ENCODE measurements around the gene STPG1. TPM values are rescaled to one million over a fixed set of nuclear protein-coding genes. Genes with fewer than 3 reads are reported as not detected.

The STPG1 gene
- total RNA-seq, 1 experiment from 2014 or later: 12.8 TPM

- TF ChIP-seq ZNF423 (CRISPR knock-in tag; IDR thresholded peaks at IDR 0.05) (no peak), TEAD4 (CRISPR knock-in tag; IDR thresholded peaks at IDR 0.05) (no peak), PREB (CRISPR knock-in tag; IDR thresholded peaks at IDR 0.05; ENCODE audit: borderline replicate concordance) (no peak)
- Mint-ChIP-seq H3K36me3 (no peaks in the 10 kb centered on the region), H3K27ac (no peak overlapping the region), H3K9me3 (no peaks in the 10 kb centered on the region), H3K4me3 (peak overlapping the region; percentile 71), H3K4me1 (peaks cover 51% of the 10 kb centered on the region), H3K27me3 (ENCODE audit: low read depth) (peaks cover 46% of the 10 kb centered on the region)
- DNase-seq (ENCODE audit: low spot score): no peak
- no peak for ATAC-seq
- ChIA-PET CTCF (interaction anchor here (0.5 to 6.1 kb wide), 4 partner anchors 12 to 121 kb away, joined by 4 to 39 read pairs (median 20); no protein-coding TSS in a partner anchor), POLR2A (interaction anchor here (0.9 to 1.1 kb wide), 2 partner anchors 11 to 17 kb away, joined by 4 to 5 read pairs; no protein-coding TSS in a partner anchor)
Observed at GRCh38 chr1:24319962-24320361, 93.6 kb downstream of the STPG1 start.

GRCh38 chr1:24319312-24319863, 94.2 kb downstream of the STPG1 start, which contains the start of gene GRHL3:
Gene GRHL3 (plus strand): TSS chr1:24319357. CDS start chr1:24319552, 195 bp downstream.
- peak; percentile 90 for DNase-seq (ENCODE audit: low spot score)
- TF ChIP-seq ZNF396 (CRISPR knock-in tag; IDR thresholded peaks at IDR 0.05; ENCODE audit: borderline replicate concordance): no peak
- no peak for TF ChIP-seq GTF2I (CRISPR knock-in tag; conservative IDR thresholded peaks at IDR 0.05)
- TF ChIP-seq CTCF (IDR thresholded peaks at IDR 0.05): no peak
- TF ChIP-seq KAT7 (CRISPR knock-in tag; IDR thresholded peaks at IDR 0.05; ENCODE audit: borderline replicate concordance): no peak
- no peak for TF ChIP-seq ELF4 (CRISPR knock-in tag; IDR thresholded peaks at IDR 0.05; ENCODE audit: low read depth)
- peak; percentile 38; the same call in 1 of the 2 replicates for TF ChIP-seq NFYB (CRISPR knock-in tag; conservative IDR thresholded peaks at IDR 0.05; ENCODE audit: low read depth)
- no peak for TF ChIP-seq EMX1 (CRISPR knock-in tag; IDR thresholded peaks at IDR 0.05)
- no peak for TF ChIP-seq TCF7 (CRISPR knock-in tag; IDR thresholded peaks at IDR 0.05; ENCODE audit: low read depth)
- TF ChIP-seq FOXJ3 (CRISPR knock-in tag; IDR thresholded peaks at IDR 0.05; ENCODE audit: borderline replicate concordance): no peak
- no peak for TF ChIP-seq ZNF671 (CRISPR knock-in tag; IDR thresholded peaks at IDR 0.05)
- TF ChIP-seq ATF3 (CRISPR knock-in tag; conservative IDR thresholded peaks at IDR 0.05): no peak
- no peak for TF ChIP-seq E2F1 (CRISPR knock-in tag; IDR thresholded peaks at IDR 0.05)
- peak; percentile 63; the same call in 1 of the 2 replicates for TF ChIP-seq MAX (CRISPR knock-in tag; IDR thresholded peaks at IDR 0.05)
- no peak for TF ChIP-seq ATF2 (CRISPR knock-in tag; IDR thresholded peaks at IDR 0.05; ENCODE audit: borderline replicate concordance, low read depth)
- TF ChIP-seq TP53 (CRISPR knock-in tag; IDR thresholded peaks at IDR 0.05): no peak
- no peak for TF ChIP-seq ZNF416 (CRISPR knock-in tag; IDR thresholded peaks at IDR 0.05)
- 0 out of 2 replicates have a peak, but pooled peaks have one; percentile 4 for TF ChIP-seq SP1 (CRISPR knock-in tag; conservative IDR thresholded peaks at IDR 0.05)
- no peak for TF ChIP-seq JUN (CRISPR knock-in tag; IDR thresholded peaks at IDR 0.05)
- Mint-ChIP-seq H3K4me3 (peak within 1 kb of the TSS; percentile 71), H3K36me3 (no peaks in the 10 kb centered on the region), H3K4me1 (peaks cover 51% of the 10 kb centered on the region), H3K9me3 (no peaks in the 10 kb centered on the region), H3K27ac (peak within 1 kb of the TSS; percentile 68), H3K27me3 (ENCODE audit: low read depth) (peaks cover 46% of the 10 kb centered on the region)
- ChIA-PET POLR2A (interaction anchor here (0.6 to 1.3 kb wide), 6 partner anchors 9 to 703 kb away, joined by 3 to 7 read pairs (median 4); no protein-coding TSS in a partner anchor), CTCF (interaction anchor here (0.5 to 6.1 kb wide), 13 partner anchors 11 to 176 kb away, joined by 3 to 39 read pairs (median 5); no protein-coding TSS in a partner anchor)
- ATAC-seq: peak; percentile 94

All from WTC11 (cell line).